Endothelial cell of umbilical vein (primary cell): ENCODE data around the gene SAMD10.

Source experiments
- POLR2A ChIP-seq: IDR thresholded peaks from 2 replicates; pipeline ENCODE4 v1.6.1; 2012; ENCODE audit warnings: low read depth, mild to moderate bottlenecking, control low read depth, low read length
- TF ChIP-seq, protein P1 (sequence below), 2 donors: IDR thresholded peaks; 1 replicate in 1 of 2; 2 replicates in 1 of 2; pipeline ENCODE4 v1.5.1; 2011; ENCODE audit warnings: low read length in 2 of 2, mild to moderate bottlenecking in 2 of 2, moderate library complexity in 2 of 2, control low read depth in 1 of 2, inconsistent platforms in 1 of 2, low read depth in 1 of 2; ENCODE audit not compliant: insufficient read depth in 1 of 2; ENCODE audit errors: extremely low read depth in 1 of 2
- TF ChIP-seq, protein P2 (sequence below): IDR thresholded peaks from 2 replicates; pipeline ENCODE4 v1.6.1; 2011; ENCODE audit not compliant: insufficient read depth, insufficient read length

GRCh38 chr20:64015635-64016034 is 36.2 kb upstream of the SAMD10 start:
- TF ChIP-seq POLR2A, result no peak
- TF ChIP-seq, protein P1, sequence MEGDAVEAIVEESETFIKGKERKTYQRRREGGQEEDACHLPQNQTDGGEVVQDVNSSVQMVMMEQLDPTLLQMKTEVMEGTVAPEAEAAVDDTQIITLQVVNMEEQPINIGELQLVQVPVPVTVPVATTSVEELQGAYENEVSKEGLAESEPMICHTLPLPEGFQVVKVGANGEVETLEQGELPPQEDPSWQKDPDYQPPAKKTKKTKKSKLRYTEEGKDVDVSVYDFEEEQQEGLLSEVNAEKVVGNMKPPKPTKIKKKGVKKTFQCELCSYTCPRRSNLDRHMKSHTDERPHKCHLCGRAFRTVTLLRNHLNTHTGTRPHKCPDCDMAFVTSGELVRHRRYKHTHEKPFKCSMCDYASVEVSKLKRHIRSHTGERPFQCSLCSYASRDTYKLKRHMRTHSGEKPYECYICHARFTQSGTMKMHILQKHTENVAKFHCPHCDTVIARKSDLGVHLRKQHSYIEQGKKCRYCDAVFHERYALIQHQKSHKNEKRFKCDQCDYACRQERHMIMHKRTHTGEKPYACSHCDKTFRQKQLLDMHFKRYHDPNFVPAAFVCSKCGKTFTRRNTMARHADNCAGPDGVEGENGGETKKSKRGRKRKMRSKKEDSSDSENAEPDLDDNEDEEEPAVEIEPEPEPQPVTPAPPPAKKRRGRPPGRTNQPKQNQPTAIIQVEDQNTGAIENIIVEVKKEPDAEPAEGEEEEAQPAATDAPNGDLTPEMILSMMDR (IDR thresholded peaks at IDR 0.05; ENCODE audit: extremely low read depth in 1 of 2, insufficient read depth in 1 of 2, low read depth in 1 of 2, low read length in 2 of 2), result no peak
- TF ChIP-seq, protein P2, sequence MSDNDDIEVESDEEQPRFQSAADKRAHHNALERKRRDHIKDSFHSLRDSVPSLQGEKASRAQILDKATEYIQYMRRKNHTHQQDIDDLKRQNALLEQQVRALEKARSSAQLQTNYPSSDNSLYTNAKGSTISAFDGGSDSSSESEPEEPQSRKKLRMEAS, result no peak
